Ovary (tissue), 3 donors: ENCODE measurements around the gene HTR2B.

ENCODE experiments used
- EP300 ChIP-seq: sonication (generic); formaldehyde crosslinking; IDR thresholded peaks from one replicate; pipeline ENCODE4 v1.6.1; 2017; ENCODE audit warnings: antibody characterized with exemption
- POLR2A ChIP-seq: fragments of 450-650 bp; IDR thresholded peaks from one replicate; pipeline ENCODE4 v1.6.1; 2017; ENCODE audit warnings: antibody characterized with exemption, mild to moderate bottlenecking, moderate library complexity
- TF ChIP-seq, protein P1 (sequence below), 3 donors: fragments of 450-650 bp in 2 of 3; fragments of 200-600 bp in 1 of 3; IDR thresholded peaks; one replicate each; pipeline versions ENCODE4 v1.5.1 to v1.8.0; 2016 to 2022; ENCODE audit warnings: antibody characterized with exemption in 3 of 3, mild to moderate bottlenecking in 1 of 3
- donor health status: DM: no; HTN: no; CAD: no.

DNA sequence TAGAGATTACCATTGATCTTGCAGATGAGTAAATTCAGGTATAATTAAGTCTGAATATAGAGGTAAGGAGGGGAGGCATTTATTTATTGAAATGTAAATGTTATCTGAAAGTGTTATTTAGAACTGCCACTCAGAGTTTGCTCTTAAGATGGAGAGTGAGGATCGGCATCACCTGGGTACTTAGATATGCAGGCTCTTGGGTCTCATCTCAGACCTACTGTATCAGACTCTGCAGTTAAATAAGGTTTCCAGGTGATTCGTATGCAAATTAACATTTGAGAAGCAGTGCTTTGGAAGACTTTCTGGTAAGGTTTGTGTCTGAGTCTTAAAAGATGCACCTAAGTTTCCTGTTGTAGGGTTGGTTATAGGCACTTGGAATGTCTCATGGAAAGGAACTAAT lies 9.2 kb downstream of the HTR2B start:
- TF ChIP-seq, protein P1, sequence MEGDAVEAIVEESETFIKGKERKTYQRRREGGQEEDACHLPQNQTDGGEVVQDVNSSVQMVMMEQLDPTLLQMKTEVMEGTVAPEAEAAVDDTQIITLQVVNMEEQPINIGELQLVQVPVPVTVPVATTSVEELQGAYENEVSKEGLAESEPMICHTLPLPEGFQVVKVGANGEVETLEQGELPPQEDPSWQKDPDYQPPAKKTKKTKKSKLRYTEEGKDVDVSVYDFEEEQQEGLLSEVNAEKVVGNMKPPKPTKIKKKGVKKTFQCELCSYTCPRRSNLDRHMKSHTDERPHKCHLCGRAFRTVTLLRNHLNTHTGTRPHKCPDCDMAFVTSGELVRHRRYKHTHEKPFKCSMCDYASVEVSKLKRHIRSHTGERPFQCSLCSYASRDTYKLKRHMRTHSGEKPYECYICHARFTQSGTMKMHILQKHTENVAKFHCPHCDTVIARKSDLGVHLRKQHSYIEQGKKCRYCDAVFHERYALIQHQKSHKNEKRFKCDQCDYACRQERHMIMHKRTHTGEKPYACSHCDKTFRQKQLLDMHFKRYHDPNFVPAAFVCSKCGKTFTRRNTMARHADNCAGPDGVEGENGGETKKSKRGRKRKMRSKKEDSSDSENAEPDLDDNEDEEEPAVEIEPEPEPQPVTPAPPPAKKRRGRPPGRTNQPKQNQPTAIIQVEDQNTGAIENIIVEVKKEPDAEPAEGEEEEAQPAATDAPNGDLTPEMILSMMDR (IDR thresholded peaks at IDR 0.05) = no peak
- no peak for TF ChIP-seq POLR2A
- TF ChIP-seq EP300 = no peak
